Spleen (tissue), 11 donors: ENCODE data around the gene MGAT5. TPM values are rescaled to one million over a fixed set of nuclear protein-coding genes. Genes with fewer than 3 reads are reported as not detected.

Source experiments
- DNase-seq: peaks from one replicate; pipeline ENCODE4 v3.0.0-alpha.2; 2020
- H3K27ac ChIP-seq, 8 donors: fragments of 200-600 bp; sonication (generic) in 7 of 8; 1 replicate in 4 of 8; 2 replicates in 4 of 8; pipeline versions ENCODE4 v1.5.0 to v1.8.0; 2016 to 2021; ENCODE audit warnings: inconsistent platforms in 4 of 8, mild to moderate bottlenecking in 4 of 8, moderate library complexity in 1 of 8
- H3K27me3 ChIP-seq, 7 donors: fragments of 200-600 bp; sonication (generic) in 6 of 7; replicated peaks in 1 of 7; 1 replicate in 4 of 7; 2 replicates in 3 of 7; pipeline versions ENCODE4 v1.5.0 to v1.8.0; 2016 to 2021; ENCODE audit warnings: inconsistent platforms in 3 of 7, mild to moderate bottlenecking in 1 of 7
- H3K36me3 ChIP-seq, 6 donors: fragments of 200-600 bp; sonication (generic) in 5 of 6; 1 replicate in 4 of 6; 2 replicates in 2 of 6; pipeline versions ENCODE4 v1.5.0 to v1.8.0; 2016 to 2021; ENCODE audit warnings: inconsistent platforms in 2 of 6
- H3K4me1 ChIP-seq, 6 donors: fragments of 200-600 bp; sonication (generic) in 5 of 6; 1 replicate in 3 of 6; 2 replicates in 3 of 6; pipeline versions ENCODE4 v1.5.0 to v1.8.0; 2016 to 2021; ENCODE audit warnings: inconsistent platforms in 3 of 6
- H3K4me3 ChIP-seq, 8 donors: fragments of 200-600 bp; sonication (generic) in 7 of 8; 1 replicate in 4 of 8; 2 replicates in 4 of 8; pipeline versions ENCODE4 v1.5.0 to v1.8.0; 2016 to 2021; ENCODE audit warnings: inconsistent platforms in 4 of 8, mild to moderate bottlenecking in 4 of 8, moderate library complexity in 2 of 8
- H3K9me3 ChIP-seq, 8 donors: fragments of 200-600 bp; sonication (generic) in 7 of 8; 1 replicate in 4 of 8; 2 replicates in 4 of 8; pipeline versions ENCODE4 v1.5.0 to v1.8.0; 2016 to 2021; ENCODE audit warnings: inconsistent platforms in 4 of 8
- CTCF ChIP-seq, 11 experiments: fragments of 200-600 bp in 7 of 11; fragments of 450-650 bp in 4 of 11; sonication (generic) in 4 of 11; IDR thresholded peaks in 8 of 11; conservative IDR thresholded peaks in 3 of 11; 1 replicate in 7 of 11; 2 replicates in 4 of 11; pipeline versions ENCODE4 v1.4.0 to v1.8.0; 2016 to 2021; ENCODE audit warnings: antibody characterized with exemption in 11 of 11, inconsistent platforms in 4 of 11, mild to moderate bottlenecking in 1 of 11
- POLR2A ChIP-seq, 3 donors: fragments of 450-650 bp; IDR thresholded peaks; one replicate each; pipeline ENCODE4 v1.5.1; 2017; ENCODE audit warnings: antibody characterized with exemption in 3 of 3, mild to moderate bottlenecking in 1 of 3
- POLR2AphosphoS5 ChIP-seq, 3 donors: sonication (generic); formaldehyde crosslinking; IDR thresholded peaks; one replicate each; pipeline ENCODE4 v1.5.1; 2017; ENCODE audit warnings: antibody characterized with exemption in 3 of 3
- WGBS, 5 donors: extraction: QIAGEN DNeasy Blood & Tissue Kit in 3 of 5; methylation state at CpG; one replicate each; pipeline versions ENCODE4 v1.1.5 to v1.1.7; 2013 to 2018; 5-methylcytosine and 5-hydroxymethylcytosine counted together
- intact Hi-C: fragments of 100-400 bp; cut with DNase I; formaldehyde crosslinking; loops from one replicate; pipeline ENCODE4 v1.15.0; 2023; ENCODE audit warnings: low total_unique reads
- polyA plus RNA-seq, 3 donors: library from polyadenylated mRNA; stranded (reverse); fragments of 200-250 nt; gene quantifications; one replicate each; pipeline ENCODE4 v1.2.1, GENCODE V29; 2013
- total RNA-seq, 7 donors: library from RNA; depleted of rRNA in 3 of 7; stranded (reverse); fragments of >200 nt in 3 of 7; fragmentation: NEBNext Ultra II Directional in 4 of 7; extraction: Animal tissue kit (Norgen Biotek cat#: 25700) in 4 of 7; gene quantifications; one replicate each; pipeline versions ENCODE4 v1.1.0 to v1.2.1, GENCODE V29; 2016 to 2021
- donor health status: healthy with polysubstance abuse.
- donor health status: DM: no; HTN: no; CAD: no; lungs with moderate emphysema.
- donor health status: DM: no; HTN: no; CAD: no.
- donor health status: Bipolar disorder and iron deficiency.
- donor health status: healthy.
- donor health status: DM: no; HTN: no; CAD: no.
- donor health status: DM: yes; HTN: yes; CAD: no.

The MGAT5 gene
- total and polyA plus RNA-seq, 10 donors: 11.2 to 110 (median 91.9) TPM

DNA sequence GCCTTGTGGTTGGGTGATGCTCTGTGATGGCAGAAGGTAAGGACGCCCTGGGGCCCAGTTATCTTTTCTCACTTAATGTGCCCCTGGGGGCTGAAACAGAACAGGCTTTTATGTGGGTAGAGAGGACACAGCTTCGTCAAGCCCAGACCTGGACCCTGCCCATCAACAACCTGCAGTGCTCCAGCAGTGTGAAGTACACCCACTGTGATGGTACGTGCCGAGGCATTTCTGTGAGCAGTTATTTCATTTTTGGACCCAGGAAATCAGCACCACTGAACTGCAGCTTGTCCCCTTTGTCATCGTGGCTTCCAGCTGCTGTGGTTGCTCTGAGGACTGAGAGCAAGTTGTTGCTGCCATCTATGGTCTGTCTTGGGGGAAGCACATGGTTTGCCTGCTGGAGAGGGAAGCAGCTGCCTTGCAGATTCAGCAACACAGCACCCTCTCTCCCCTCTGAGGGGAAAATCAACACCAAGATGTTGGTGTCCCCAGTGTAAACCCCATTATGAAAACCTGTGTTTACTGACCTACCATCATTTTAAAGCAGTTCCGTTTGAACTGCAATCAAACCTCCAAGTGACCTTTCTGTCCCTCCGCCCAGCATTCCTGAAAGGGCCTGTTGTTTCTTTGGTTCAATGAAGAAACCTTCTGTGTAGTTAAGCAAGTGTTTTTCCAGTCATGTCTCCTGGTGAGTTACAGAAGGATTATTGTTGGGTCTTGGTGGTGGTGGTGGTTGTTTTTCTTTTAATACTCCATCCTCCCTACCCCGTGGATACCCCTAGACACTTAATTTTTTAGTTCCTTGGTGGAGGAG is 158.2 kb downstream of the MGAT5 start:
- Histone ChIP-seq H3K27ac (peak overlapping the region; percentile 10 to 74 (median 58)), H3K9me3 (no peaks in the 10 kb centered on the region), H3K4me1 (peaks cover 7 to 53% (median 40%) of the 10 kb centered on the region in 6 donors), H3K36me3 (peaks cover 0 to 58% (median 17%) of the 10 kb centered on the region in 6 donors), H3K4me3 (no peak overlapping the region), H3K27me3 (no peaks in the 10 kb centered on the region)
- DNase-seq: peak; percentile 89
- TF ChIP-seq POLR2A (IDR thresholded peaks at IDR 0.05) (no peak), CTCF (IDR thresholded peaks at IDR 0.05 in 8 of 11, conservative IDR thresholded peaks at IDR 0.05 in 3 of 11) (peak; percentile 44 to 80 (median 68)), POLR2AphosphoS5 (IDR thresholded peaks at IDR 0.05) (peak in 2 of 3 donors; percentile 42 to 74)
- intact Hi-C loops: loop anchor here (2.0 to 5.0 kb wide), 2 partner anchors 165 to 293 kb away; no protein-coding TSS in a partner anchor
- WGBS, 5 donors: 44 to 74% (median 48%) methylated on average over 5 to 8 of the region's 8 CpGs

GRCh38 chr2:134412639-134412999 is 158.7 kb downstream of the MGAT5 start:
- intact Hi-C loops: loop anchor here (2.0 to 5.0 kb wide), 2 partner anchors 165 to 294 kb away; no protein-coding TSS in a partner anchor
- H3K9me3 ChIP-seq: no peaks in the 10 kb centered on the region
- H3K27me3 ChIP-seq: no peaks in the 10 kb centered on the region
- 92 to 97% (median 95%) methylated on average over 8 of the region's 8 CpGs for WGBS, 5 donors
- H3K4me1 ChIP-seq: peaks cover 7 to 47% (median 37%) of the 10 kb centered on the region in 6 donors
- no peak overlapping the region for H3K27ac ChIP-seq
- DNase-seq: no peak
- TF ChIP-seq POLR2A (IDR thresholded peaks at IDR 0.05) (no peak), POLR2AphosphoS5 (IDR thresholded peaks at IDR 0.05) (no peak), CTCF (IDR thresholded peaks at IDR 0.05 in 8 of 11, conservative IDR thresholded peaks at IDR 0.05 in 3 of 11) (no peak)
- no peak overlapping the region for H3K4me3 ChIP-seq
- peaks cover 0 to 58% (median 18%) of the 10 kb centered on the region in 6 donors for H3K36me3 ChIP-seq

- Histone ChIP-seq H3K4me3 (no peak overlapping the region), H3K36me3 (peaks cover 0 to 61% (median 18%) of the 10 kb centered on the region in 6 donors), H3K9me3 (no peaks in the 10 kb centered on the region), H3K27me3 (no peaks in the 10 kb centered on the region), H3K4me1 (peaks cover 7 to 39% (median 33%) of the 10 kb centered on the region in 6 donors), H3K27ac (no peak overlapping the region)
- intact Hi-C loops: loop anchor here (2.0 to 5.0 kb wide), 2 partner anchors 166 to 295 kb away; no protein-coding TSS in a partner anchor
- 76 to 93% (median 86%) methylated on average over 1 of the region's 1 CpG for WGBS, 5 donors
- DNase-seq: no peak
- TF ChIP-seq POLR2A (IDR thresholded peaks at IDR 0.05): no peak
- no peak for TF ChIP-seq POLR2AphosphoS5 (IDR thresholded peaks at IDR 0.05)
- TF ChIP-seq CTCF (IDR thresholded peaks at IDR 0.05 in 8 of 11, conservative IDR thresholded peaks at IDR 0.05 in 3 of 11): no peak
Measured at GRCh38 chr2:134413430-134413829, 159.6 kb downstream of the MGAT5 start.

DNA sequence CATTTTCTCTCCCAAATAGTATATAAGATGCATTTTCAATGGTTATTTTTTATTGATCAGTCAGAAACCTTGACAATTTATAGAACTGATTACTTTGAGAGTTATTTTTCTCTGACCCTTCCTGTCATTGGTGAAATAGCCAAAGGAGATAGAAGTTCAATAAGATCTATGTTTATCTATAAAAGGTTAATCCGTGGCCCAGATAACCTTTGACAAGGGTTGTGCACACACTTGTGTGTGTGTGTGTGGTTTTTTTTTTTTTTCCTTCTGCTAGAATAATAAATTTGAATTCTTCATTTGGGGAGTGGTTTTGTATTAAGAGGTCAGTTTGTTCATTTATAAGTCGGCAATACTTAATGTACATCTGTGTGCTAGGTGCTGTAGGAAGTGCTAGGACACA is 160.0 kb downstream of the MGAT5 start:
- no peak for TF ChIP-seq POLR2AphosphoS5 (IDR thresholded peaks at IDR 0.05)
- TF ChIP-seq POLR2A (IDR thresholded peaks at IDR 0.05): no peak
- TF ChIP-seq CTCF (IDR thresholded peaks at IDR 0.05 in 8 of 11, conservative IDR thresholded peaks at IDR 0.05 in 3 of 11): no peak
- H3K4me3 ChIP-seq: no peak overlapping the region
- WGBS, 5 donors: 68 to 94% (median 89%) methylated on average over 2 of the region's 2 CpGs
- peaks cover 0 to 66% (median 20%) of the 10 kb centered on the region in 6 donors for H3K36me3 ChIP-seq
- H3K27ac ChIP-seq: no peak overlapping the region
- DNase-seq: no peak
- intact Hi-C loops: loop anchor here (2.0 to 5.0 kb wide), 2 partner anchors 167 to 295 kb away; no protein-coding TSS in a partner anchor
- H3K4me1 ChIP-seq: peaks cover 7 to 34% (median 31%) of the 10 kb centered on the region in 6 donors
- H3K9me3 ChIP-seq: no peaks in the 10 kb centered on the region
- no peaks in the 10 kb centered on the region for H3K27me3 ChIP-seq
